Adrenal gland (tissue), 5 donors: ENCODE measurements around the gene COA5.

Experiments used
- POLR2A ChIP-seq, 2 donors: fragments of 450-650 bp; IDR thresholded peaks; one replicate each; pipeline ENCODE4 v1.6.1; 2017; ENCODE audit warnings: antibody characterized with exemption in 2 of 2, mild to moderate bottlenecking in 2 of 2, moderate library complexity in 1 of 2
- TF ChIP-seq, protein P1 (sequence below), 6 experiments: fragments of 450-650 bp in 4 of 6; fragments of 200-600 bp in 2 of 6; sonication (generic) in 1 of 6; IDR thresholded peaks; 1 replicate in 5 of 6; 2 replicates in 1 of 6; pipeline versions ENCODE4 v1.5.1 to v1.8.0; 2016 to 2021; ENCODE audit warnings: antibody characterized with exemption in 6 of 6, mild to moderate bottlenecking in 2 of 6, moderate library complexity in 1 of 6
- donor health status: DM: no; HTN: no; CAD: no.

DNA sequence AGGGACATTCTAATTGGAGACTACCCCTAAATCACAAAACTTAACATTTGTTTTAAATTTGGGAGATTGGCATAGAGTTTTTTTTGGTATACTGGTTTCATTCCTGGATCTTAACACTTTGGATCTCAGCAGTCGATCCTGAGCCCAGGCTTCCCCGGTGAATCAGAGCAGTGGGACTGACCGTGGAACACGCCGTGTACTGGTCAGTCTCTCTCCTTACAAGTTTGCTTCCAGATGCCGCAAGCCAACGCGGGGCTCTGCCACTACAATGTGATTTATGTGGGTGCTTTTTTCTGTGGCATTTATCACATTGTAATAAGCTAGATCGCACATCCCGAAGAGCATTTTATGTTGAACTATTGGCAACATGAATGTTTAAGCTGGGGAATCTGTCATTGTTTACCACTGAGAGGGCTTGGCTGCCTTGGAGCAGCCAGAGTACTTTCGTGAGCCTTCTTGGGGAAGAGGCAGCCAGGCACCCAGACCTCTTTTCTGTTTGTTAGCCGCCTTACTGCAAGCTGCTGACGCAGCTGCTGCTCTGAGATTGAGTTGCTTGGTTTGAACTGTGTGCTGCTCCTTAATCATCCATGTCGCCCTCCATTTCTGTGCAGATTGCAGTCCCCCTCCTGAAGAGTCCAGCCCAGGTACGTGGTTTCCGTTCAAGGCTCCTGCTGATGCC, 49.3 kb downstream of the COA5 start:
- TF ChIP-seq, protein P1, sequence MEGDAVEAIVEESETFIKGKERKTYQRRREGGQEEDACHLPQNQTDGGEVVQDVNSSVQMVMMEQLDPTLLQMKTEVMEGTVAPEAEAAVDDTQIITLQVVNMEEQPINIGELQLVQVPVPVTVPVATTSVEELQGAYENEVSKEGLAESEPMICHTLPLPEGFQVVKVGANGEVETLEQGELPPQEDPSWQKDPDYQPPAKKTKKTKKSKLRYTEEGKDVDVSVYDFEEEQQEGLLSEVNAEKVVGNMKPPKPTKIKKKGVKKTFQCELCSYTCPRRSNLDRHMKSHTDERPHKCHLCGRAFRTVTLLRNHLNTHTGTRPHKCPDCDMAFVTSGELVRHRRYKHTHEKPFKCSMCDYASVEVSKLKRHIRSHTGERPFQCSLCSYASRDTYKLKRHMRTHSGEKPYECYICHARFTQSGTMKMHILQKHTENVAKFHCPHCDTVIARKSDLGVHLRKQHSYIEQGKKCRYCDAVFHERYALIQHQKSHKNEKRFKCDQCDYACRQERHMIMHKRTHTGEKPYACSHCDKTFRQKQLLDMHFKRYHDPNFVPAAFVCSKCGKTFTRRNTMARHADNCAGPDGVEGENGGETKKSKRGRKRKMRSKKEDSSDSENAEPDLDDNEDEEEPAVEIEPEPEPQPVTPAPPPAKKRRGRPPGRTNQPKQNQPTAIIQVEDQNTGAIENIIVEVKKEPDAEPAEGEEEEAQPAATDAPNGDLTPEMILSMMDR (IDR thresholded peaks at IDR 0.05): no peak
- TF ChIP-seq POLR2A (IDR thresholded peaks at IDR 0.05): no peak
